Measurements from ENCODE around the gene VSIG10.

GRCh38 chr12:118033323-118033722, 70.5 kb downstream of the VSIG10 start:
- TF ChIP-seq CTCF (IDR thresholded peaks at IDR 0.05) (no peak), POLR2A (IDR thresholded peaks at IDR 0.05) (no peak), POLR2AphosphoS5 (IDR thresholded peaks at IDR 0.05) (no peak)

Measured in suprapubic skin (tissue), 4 donors.